Measurements from ENCODE around the gene GFOD1.
"Not testable (repeated sequence)": the region's sequence is repeated elsewhere in the genome, so short reads cannot be mapped to it uniquely, and the experiment has no call there.

Gene GFOD1

DNA sequence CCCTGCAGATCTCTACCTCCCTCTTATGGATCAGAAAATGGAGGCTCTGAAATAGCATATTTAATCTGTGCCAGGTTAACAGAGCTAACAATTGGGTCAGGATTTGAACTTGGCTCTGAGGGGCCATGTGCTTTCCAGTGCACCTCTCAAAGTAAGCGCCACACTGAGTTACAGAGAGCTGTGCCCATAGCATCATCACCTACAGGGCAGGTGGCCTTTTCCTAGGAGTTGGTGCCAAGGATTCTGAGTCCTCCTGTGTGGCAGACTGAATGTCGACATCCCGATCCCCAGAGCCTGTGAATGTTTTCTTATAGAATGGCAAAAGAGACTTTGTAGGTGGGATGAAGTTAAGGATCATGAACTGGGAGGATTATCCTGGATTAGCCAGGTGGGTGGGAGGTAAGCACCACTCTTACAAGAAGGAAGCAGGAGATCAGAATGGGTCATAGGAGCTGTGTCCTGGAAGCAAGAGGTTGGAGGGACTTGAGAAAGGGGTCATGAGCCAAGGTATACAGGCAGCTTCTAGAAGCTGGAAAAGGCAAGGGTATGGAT, 91.1 kb downstream of the GFOD1 start:
- H3K4me3 ChIP-seq (ENCODE audit: control insufficient read depth, low read depth, low read length) = no peak overlapping the region
- DNase-seq (ENCODE audit: low read depth) = no peak
- no peak for TF ChIP-seq CTCF (conservative IDR thresholded peaks at IDR 0.05; ENCODE audit: control insufficient read depth, insufficient read depth, low read depth, low read length)

- no peak overlapping the region for H3K4me3 ChIP-seq (ENCODE audit: control insufficient read depth, low read depth, low read length)
- TF ChIP-seq CTCF (conservative IDR thresholded peaks at IDR 0.05; ENCODE audit: control insufficient read depth, insufficient read depth, low read depth, low read length) = no peak
- peak; percentile 80 for DNase-seq (ENCODE audit: low read depth)
Measured at GRCh38 chr6:13395272-13396237, 91.8 kb downstream of the GFOD1 start.

DNA sequence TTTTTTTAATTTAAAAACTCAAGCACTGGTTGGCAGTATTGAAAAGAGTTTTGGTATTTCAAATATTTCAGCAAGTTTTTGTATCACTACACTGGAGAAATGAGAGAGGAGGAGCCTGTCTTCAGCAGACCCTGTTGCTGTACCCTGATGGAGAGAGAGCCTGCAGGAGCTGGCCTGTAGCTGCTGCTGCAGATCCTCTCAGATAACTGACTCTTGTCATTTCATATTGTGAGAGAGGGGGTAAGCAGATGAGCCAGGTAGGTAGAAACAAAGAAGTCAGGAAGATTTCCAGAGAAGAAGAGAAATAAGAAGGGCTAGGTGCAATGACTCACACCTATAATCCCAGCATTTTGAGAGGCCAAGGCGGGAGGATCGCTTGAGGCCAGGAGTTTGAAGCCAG, 94.9 kb downstream of the GFOD1 start:
- H3K4me3 ChIP-seq (ENCODE audit: control insufficient read depth, low read depth, low read length) = no peak overlapping the region
- no peak for DNase-seq (ENCODE audit: low read depth)
- no peak for TF ChIP-seq CTCF (conservative IDR thresholded peaks at IDR 0.05; ENCODE audit: control insufficient read depth, insufficient read depth, low read depth, low read length)

GRCh38 chr6:13391537-13391936, 95.9 kb downstream of the GFOD1 start:
- no peak for TF ChIP-seq CTCF (conservative IDR thresholded peaks at IDR 0.05; ENCODE audit: control insufficient read depth, insufficient read depth, low read depth, low read length)
- H3K4me3 ChIP-seq (ENCODE audit: control insufficient read depth, low read depth, low read length) = no peak overlapping the region
- no peak for DNase-seq (ENCODE audit: low read depth)

GRCh38 chr6:13390658-13391057, 96.7 kb downstream of the GFOD1 start:
- DNase-seq (ENCODE audit: low read depth) = no peak

DNA sequence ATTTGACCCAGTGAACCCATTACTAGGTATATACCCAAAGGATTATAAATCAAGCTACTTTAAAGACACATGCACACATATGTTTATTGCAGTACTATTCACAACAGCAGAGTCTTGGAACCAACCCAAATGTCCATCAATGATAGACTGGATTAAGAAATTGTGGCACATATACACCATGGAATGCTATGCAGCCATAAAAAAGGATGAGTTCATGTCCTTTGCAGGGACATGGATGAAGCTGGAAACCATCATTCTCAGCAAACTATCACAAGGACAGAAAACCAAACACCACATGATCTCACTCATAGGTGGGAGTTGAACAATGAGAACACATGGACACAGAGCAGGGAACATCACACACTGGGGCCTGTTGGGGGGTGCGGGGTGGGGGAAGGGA, 98.2 kb downstream of the GFOD1 start:
- H3K4me3 ChIP-seq (ENCODE audit: control insufficient read depth, low read depth, low read length); DNase-seq (ENCODE audit: low read depth): not testable (repeated sequence)

More at GRCh38 chr6:13390658-13391057, 96.7 kb downstream of the GFOD1 start:
- H3K4me3 ChIP-seq (ENCODE audit: control insufficient read depth, low read depth, low read length) = no peak overlapping the region
- no peak for TF ChIP-seq CTCF (conservative IDR thresholded peaks at IDR 0.05; ENCODE audit: control insufficient read depth, insufficient read depth, low read depth, low read length)

GRCh38 chr6:13388769-13389168, 98.6 kb downstream of the GFOD1 start:
- DNase-seq (ENCODE audit: low read depth); H3K4me3 ChIP-seq (ENCODE audit: control insufficient read depth, low read depth, low read length): not testable (repeated sequence)

All from fibroblast of mammary gland (primary cell).